DOHH2 (cell line): ENCODE measurements around the gene ARL14EP.

Experiments used
- EZH2phosphoT487 ChIP-seq: fragments of 200-600 bp; sonication (generic); IDR thresholded peaks from 2 replicates; pipeline ENCODE4 v1.6.1; 2017; ENCODE audit warnings: borderline replicate concordance, mild to moderate bottlenecking, antibody characterized with exemption, low read length, moderate library complexity, mixed read lengths
- TF ChIP-seq, protein P1 (sequence below): fragments of 200-600 bp; sonication (generic); IDR thresholded peaks from one replicate; pipeline ENCODE4 v1.5.1; 2014; ENCODE audit warnings: antibody characterized with exemption, mild to moderate bottlenecking, low read depth, low read length; ENCODE audit not compliant: poor library complexity, severe bottlenecking

DNA sequence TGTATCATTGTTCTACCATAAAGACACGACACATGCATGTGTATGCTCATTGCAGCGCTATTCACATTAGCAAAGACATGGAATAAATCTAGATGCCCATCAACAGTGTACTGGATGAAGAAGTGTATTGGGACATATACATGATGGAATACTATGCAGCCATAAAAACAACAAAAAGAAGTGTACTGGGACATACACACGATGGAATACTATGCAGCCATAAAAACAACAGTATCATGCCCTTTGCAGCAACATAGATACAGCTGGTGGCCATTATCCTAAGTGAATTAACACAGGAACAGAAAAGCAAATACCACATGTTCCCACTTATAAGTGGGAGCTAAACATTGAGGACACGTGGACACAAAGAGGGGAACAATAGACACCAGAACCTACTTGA lies 22.7 kb downstream of the ARL14EP start:
- TF ChIP-seq, protein P1, sequence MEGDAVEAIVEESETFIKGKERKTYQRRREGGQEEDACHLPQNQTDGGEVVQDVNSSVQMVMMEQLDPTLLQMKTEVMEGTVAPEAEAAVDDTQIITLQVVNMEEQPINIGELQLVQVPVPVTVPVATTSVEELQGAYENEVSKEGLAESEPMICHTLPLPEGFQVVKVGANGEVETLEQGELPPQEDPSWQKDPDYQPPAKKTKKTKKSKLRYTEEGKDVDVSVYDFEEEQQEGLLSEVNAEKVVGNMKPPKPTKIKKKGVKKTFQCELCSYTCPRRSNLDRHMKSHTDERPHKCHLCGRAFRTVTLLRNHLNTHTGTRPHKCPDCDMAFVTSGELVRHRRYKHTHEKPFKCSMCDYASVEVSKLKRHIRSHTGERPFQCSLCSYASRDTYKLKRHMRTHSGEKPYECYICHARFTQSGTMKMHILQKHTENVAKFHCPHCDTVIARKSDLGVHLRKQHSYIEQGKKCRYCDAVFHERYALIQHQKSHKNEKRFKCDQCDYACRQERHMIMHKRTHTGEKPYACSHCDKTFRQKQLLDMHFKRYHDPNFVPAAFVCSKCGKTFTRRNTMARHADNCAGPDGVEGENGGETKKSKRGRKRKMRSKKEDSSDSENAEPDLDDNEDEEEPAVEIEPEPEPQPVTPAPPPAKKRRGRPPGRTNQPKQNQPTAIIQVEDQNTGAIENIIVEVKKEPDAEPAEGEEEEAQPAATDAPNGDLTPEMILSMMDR, result no peak
- TF ChIP-seq EZH2phosphoT487, result no peak
